ENCODE data around the gene XRCC4. TPM values are rescaled to one million over a fixed set of nuclear protein-coding genes. Genes with fewer than 3 reads are reported as not detected.

The XRCC4 gene
- total RNA-seq, 3 donors from 2014 or later: 8.8 to 10.8 (median 10.4) TPM

DNA sequence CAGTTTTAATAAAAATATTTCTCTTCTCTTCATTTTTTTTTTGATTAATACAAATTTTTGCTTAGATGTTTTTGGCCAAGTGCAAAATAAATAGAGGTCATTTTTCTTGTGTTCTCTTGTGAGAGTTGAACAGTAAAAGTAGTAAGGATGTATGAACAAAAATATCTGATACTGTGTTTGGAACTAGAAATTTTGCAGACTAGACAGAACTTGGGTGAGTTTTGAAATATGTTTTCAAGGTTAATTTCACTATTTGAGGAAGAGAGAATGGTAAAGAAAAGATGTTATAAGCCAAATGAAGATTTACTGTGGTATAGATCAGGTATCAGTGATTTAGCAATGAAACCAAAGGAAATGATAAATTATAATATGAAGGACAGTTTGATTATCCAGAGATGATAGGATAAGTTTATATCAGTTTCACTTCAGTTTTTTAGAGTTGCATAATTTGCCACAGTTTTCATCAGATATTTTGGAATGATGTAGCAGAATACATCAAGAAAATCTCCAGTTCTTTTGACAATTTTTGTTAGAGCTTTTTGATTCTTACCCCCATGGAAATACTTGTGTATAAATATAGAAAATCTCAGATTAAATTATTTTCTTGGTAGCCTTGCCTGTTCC is 246.3 kb downstream of the XRCC4 start:
- Histone ChIP-seq H3K27me3 (no peaks in the 10 kb centered on the region), H3K9me3 (no peaks in the 10 kb centered on the region), H3K27ac (no peak overlapping the region), H3K4me1 (no peaks in the 10 kb centered on the region), H3K36me3 (no peaks in the 10 kb centered on the region), H3K4me3 (no peak overlapping the region)
- no peak for DNase-seq (ENCODE audit: low spot score in 2 of 2)
- intact Hi-C loops (cut with DNase I; ENCODE audit: low total_unique reads): no loop called here
- TF ChIP-seq POLR2AphosphoS5 (IDR thresholded peaks at IDR 0.05) (no peak), POLR2A (IDR thresholded peaks at IDR 0.05) (no peak)
- TF ChIP-seq, protein P1, sequence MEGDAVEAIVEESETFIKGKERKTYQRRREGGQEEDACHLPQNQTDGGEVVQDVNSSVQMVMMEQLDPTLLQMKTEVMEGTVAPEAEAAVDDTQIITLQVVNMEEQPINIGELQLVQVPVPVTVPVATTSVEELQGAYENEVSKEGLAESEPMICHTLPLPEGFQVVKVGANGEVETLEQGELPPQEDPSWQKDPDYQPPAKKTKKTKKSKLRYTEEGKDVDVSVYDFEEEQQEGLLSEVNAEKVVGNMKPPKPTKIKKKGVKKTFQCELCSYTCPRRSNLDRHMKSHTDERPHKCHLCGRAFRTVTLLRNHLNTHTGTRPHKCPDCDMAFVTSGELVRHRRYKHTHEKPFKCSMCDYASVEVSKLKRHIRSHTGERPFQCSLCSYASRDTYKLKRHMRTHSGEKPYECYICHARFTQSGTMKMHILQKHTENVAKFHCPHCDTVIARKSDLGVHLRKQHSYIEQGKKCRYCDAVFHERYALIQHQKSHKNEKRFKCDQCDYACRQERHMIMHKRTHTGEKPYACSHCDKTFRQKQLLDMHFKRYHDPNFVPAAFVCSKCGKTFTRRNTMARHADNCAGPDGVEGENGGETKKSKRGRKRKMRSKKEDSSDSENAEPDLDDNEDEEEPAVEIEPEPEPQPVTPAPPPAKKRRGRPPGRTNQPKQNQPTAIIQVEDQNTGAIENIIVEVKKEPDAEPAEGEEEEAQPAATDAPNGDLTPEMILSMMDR (IDR thresholded peaks at IDR 0.05): no peak

DNA sequence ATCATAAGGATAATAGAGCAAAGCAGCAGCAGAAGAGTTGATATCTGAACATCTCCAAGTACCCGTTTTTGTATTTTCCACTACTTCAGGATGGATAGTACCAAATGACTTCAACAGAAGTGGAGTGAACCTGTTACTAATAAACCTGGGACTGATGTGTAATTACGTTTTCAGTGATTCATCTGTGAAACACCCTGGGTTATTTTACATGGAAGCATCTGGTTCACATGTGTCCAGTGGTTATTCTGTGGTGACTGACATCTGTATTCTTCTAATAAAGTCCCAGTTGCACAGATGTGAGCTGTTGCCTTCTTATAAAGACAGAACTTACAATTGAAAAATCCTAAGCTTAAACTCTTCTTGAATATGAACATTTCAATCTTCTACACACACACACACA is 254.5 kb downstream of the XRCC4 start:
- no peaks in the 10 kb centered on the region for H3K27me3 ChIP-seq
- TF ChIP-seq POLR2AphosphoS5 (IDR thresholded peaks at IDR 0.05) (no peak), POLR2A (IDR thresholded peaks at IDR 0.05) (no peak)
- TF ChIP-seq, protein P1 (IDR thresholded peaks at IDR 0.05): no peak
- no peaks in the 10 kb centered on the region for H3K4me1 ChIP-seq
- H3K4me3 ChIP-seq: no peak overlapping the region
- no peaks in the 10 kb centered on the region for H3K9me3 ChIP-seq
- no peak for DNase-seq (ENCODE audit: low spot score in 2 of 2)
- H3K27ac ChIP-seq: no peak overlapping the region
- intact Hi-C loops (cut with DNase I; ENCODE audit: low total_unique reads): no loop called here
- H3K36me3 ChIP-seq: no peaks in the 10 kb centered on the region

DNA sequence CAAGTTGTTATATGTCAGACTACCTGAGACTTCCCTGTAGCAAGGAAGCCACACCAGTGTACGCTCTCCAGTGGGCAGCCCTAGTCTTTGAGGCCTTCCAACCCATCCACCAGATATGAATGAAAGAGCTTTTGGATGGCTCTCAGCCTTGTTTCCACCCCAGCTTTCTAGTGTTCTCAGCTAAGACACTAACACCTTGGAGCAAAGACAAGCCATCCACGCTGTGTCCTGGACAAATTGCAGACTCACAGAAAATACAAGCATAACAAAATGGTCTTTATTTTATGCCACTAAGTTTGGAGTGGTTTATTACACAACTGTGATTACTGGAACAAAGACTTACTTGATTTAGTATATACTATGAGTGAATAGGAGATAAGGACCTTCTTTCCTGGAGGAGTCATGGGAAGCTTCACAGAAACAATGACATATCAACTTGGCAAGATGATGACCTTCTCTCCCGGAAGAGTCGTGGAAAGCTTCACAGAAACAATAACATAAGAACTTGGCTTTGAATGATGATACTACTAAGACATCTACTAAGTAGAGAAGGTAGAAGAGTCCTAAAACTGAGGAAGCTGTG is 260.2 kb downstream of the XRCC4 start:
- Histone ChIP-seq H3K9me3 (no peaks in the 10 kb centered on the region), H3K27me3 (no peaks in the 10 kb centered on the region), H3K4me1 (no peaks in the 10 kb centered on the region), H3K4me3 (no peak overlapping the region), H3K27ac (no peak overlapping the region), H3K36me3 (no peaks in the 10 kb centered on the region)
- intact Hi-C loops (cut with DNase I; ENCODE audit: low total_unique reads): no loop called here
- DNase-seq (ENCODE audit: low spot score in 2 of 2): no peak
- TF ChIP-seq POLR2A (IDR thresholded peaks at IDR 0.05): no peak

DNA sequence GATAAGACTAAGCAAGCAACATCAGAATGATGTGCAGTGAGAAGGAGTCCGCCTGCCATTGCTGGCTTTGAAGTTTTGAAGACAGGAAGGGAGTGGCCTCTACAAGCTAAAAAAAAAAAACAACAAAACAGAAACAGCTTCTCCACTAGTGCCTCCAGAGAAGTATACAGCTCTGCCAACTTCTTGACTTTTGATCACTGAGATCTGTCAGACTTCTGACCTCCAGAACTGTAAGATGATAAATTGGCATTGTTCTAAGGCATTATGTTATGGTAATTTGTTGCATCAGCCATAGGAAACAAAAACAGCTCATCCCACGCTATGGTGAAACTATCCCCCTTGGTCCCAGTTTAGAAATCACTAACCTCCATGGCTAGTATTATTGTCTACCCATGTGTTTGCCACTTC is 263.2 kb downstream of the XRCC4 start:
- no peaks in the 10 kb centered on the region for H3K9me3 ChIP-seq
- no peak overlapping the region for H3K4me3 ChIP-seq
- TF ChIP-seq POLR2A (IDR thresholded peaks at IDR 0.05): no peak
- TF ChIP-seq, protein P1 (IDR thresholded peaks at IDR 0.05): no peak
- TF ChIP-seq POLR2AphosphoS5 (IDR thresholded peaks at IDR 0.05): no peak
- DNase-seq (ENCODE audit: low spot score in 2 of 2): no peak
- H3K4me1 ChIP-seq: no peaks in the 10 kb centered on the region
- H3K27me3 ChIP-seq: no peaks in the 10 kb centered on the region
- H3K27ac ChIP-seq: no peak overlapping the region
- intact Hi-C loops (cut with DNase I; ENCODE audit: low total_unique reads): no loop called here
- H3K36me3 ChIP-seq: no peaks in the 10 kb centered on the region

DNA sequence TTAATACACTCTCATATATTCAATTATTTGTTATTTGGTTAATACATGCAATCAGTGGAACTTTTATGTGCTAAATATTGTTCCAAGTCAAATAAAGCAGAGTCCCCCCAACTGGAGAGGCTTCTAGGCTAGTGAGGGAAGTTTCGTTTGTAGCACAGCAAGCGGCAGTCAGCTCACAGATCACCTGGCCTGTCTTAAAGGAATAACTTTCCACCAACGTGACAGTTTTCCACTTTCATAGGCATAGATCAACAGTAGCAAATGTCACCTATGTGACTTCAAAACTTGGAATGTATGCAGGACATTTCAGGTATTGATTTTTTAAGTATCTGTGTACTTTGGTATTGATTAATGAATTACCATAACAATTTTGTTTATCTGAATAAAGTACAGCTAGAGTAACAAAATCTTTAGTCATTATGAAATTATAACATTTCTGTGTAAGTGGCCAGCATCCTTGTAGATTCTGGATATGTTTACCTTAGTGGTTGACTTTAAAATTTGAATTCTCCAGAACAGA is 264.5 kb downstream of the XRCC4 start:
- intact Hi-C loops (cut with DNase I; ENCODE audit: low total_unique reads): no loop called here

More for the DNA sequence above, 264.5 kb downstream of the XRCC4 start:
- Histone ChIP-seq H3K36me3 (no peaks in the 10 kb centered on the region), H3K9me3 (no peaks in the 10 kb centered on the region), H3K27ac (no peak overlapping the region), H3K4me1 (no peaks in the 10 kb centered on the region), H3K27me3 (no peaks in the 10 kb centered on the region), H3K4me3 (no peak overlapping the region)
- DNase-seq (ENCODE audit: low spot score in 2 of 2): no peak
- TF ChIP-seq, protein P1 (IDR thresholded peaks at IDR 0.05): no peak
- TF ChIP-seq POLR2AphosphoS5 (IDR thresholded peaks at IDR 0.05) (no peak), POLR2A (IDR thresholded peaks at IDR 0.05) (no peak)

All from breast epithelium (tissue), 4 donors.